ENCODE data around the gene SLC26A1.

The SLC26A1 gene

GRCh38 chr4:992297-993110 is 700 bp downstream of the SLC26A1 start:
- TF ChIP-seq TAF1 (IDR thresholded peaks at IDR 0.05; ENCODE audit: borderline replicate concordance, insufficient read depth, low read length) (no peak), FOXP2 (optimal IDR thresholded peaks at IDR 0.05; ENCODE audit: borderline replicate concordance, extremely low read depth, extremely low read length, insufficient read depth) (no peak), SIN3A (IDR thresholded peaks at IDR 0.05; ENCODE audit: borderline replicate concordance, insufficient read depth, low read length) (no peak), REST (IDR thresholded peaks at IDR 0.05; ENCODE audit: insufficient read depth in 1 of 2, low read depth in 2 of 2, low read length in 2 of 2) (no peak), POLR2AphosphoS5 (IDR thresholded peaks at IDR 0.05; ENCODE audit: low read depth, low read length) (no peak)

- TF ChIP-seq POLR2AphosphoS5 (IDR thresholded peaks at IDR 0.05; ENCODE audit: low read depth, low read length) (no peak), FOXP2 (optimal IDR thresholded peaks at IDR 0.05; ENCODE audit: borderline replicate concordance, extremely low read depth, extremely low read length, insufficient read depth) (no peak), SIN3A (IDR thresholded peaks at IDR 0.05; ENCODE audit: borderline replicate concordance, insufficient read depth, low read length) (no peak), REST (IDR thresholded peaks at IDR 0.05; ENCODE audit: insufficient read depth in 1 of 2, low read depth in 2 of 2, low read length in 2 of 2) (no peak)
Observed at GRCh38 chr4:991451-992296, 1.5 kb downstream of the SLC26A1 start.

- no peak for TF ChIP-seq SIN3A (IDR thresholded peaks at IDR 0.05; ENCODE audit: borderline replicate concordance, insufficient read depth, low read length)
- TF ChIP-seq POLR2AphosphoS5 (IDR thresholded peaks at IDR 0.05; ENCODE audit: low read depth, low read length) = no peak
- no peak for TF ChIP-seq TAF1 (IDR thresholded peaks at IDR 0.05; ENCODE audit: borderline replicate concordance, insufficient read depth, low read length)
- TF ChIP-seq REST (IDR thresholded peaks at IDR 0.05; ENCODE audit: insufficient read depth in 1 of 2, low read depth in 2 of 2, low read length in 2 of 2) = no peak
- TF ChIP-seq FOXP2 (optimal IDR thresholded peaks at IDR 0.05; ENCODE audit: borderline replicate concordance, extremely low read depth, extremely low read length, insufficient read depth) = no peak
Observed at GRCh38 chr4:990746-991367, 2.3 kb downstream of the SLC26A1 start.

GRCh38 chr4:989722-990471 is 3.3 kb downstream of the SLC26A1 start:
- TF ChIP-seq POLR2AphosphoS5 (IDR thresholded peaks at IDR 0.05; ENCODE audit: low read depth, low read length) (no peak), TAF1 (IDR thresholded peaks at IDR 0.05; ENCODE audit: borderline replicate concordance, insufficient read depth, low read length) (no peak), SIN3A (IDR thresholded peaks at IDR 0.05; ENCODE audit: borderline replicate concordance, insufficient read depth, low read length) (no peak), REST (IDR thresholded peaks at IDR 0.05; ENCODE audit: insufficient read depth in 1 of 2, low read depth in 2 of 2, low read length in 2 of 2) (no peak), FOXP2 (optimal IDR thresholded peaks at IDR 0.05; ENCODE audit: borderline replicate concordance, extremely low read depth, extremely low read length, insufficient read depth) (no peak)

Measured in PFSK-1 (cell line).